ENCODE results near the gene GRIA3. TPM values are rescaled to one million over a fixed set of nuclear protein-coding genes. Genes with fewer than 3 reads are reported as not detected.
A peak's percentile ranks its signal among the peaks of the same experiment; 100 is the strongest.
"Not testable (repeated sequence)": the region's sequence is repeated elsewhere in the genome, so short reads cannot be mapped to it uniquely, and the experiment has no call there.

GRIA3 gene
- total RNA-seq, 1 experiment from 2014 or later, result not detected

- H3K4me3 Mint-ChIP-seq (ENCODE audit: unreplicated experiment), result peak overlapping the region; percentile 6
- intact Hi-C loops (cut with micrococcal nuclease), result loop anchor here (10.0 kb wide), 1 partner anchor 341 kb away; no protein-coding TSS in a partner anchor
- BruUV-seq (replicated peaks), result no TSS peak
- peak; percentile 66 for DNase-seq (ENCODE audit: unreplicated experiment)
- peak overlapping the region; percentile 12 for H3K27ac Mint-ChIP-seq (ENCODE audit: low read depth, unreplicated experiment)
- POLR2A ChIA-PET, result interaction anchor here (0.6 kb wide), 1 partner anchor 481 kb away, joined by 3 read pairs; no protein-coding TSS in a partner anchor
- no peaks in the 10 kb centered on the region for H3K27me3 Mint-ChIP-seq (ENCODE audit: insufficient read depth, unreplicated experiment)
- H3K36me3 Mint-ChIP-seq (ENCODE audit: insufficient read depth, unreplicated experiment), result no peaks in the 10 kb centered on the region
- H3K9me3 Mint-ChIP-seq (ENCODE audit: unreplicated experiment), result no peaks in the 10 kb centered on the region
- CTCF ChIA-PET, result interaction anchor here (0.6 kb wide), 1 partner anchor 1705 kb away, joined by 3 read pairs; no protein-coding TSS in a partner anchor
- no peak for TF ChIP-seq CTCF (IDR thresholded peaks at IDR 0.05; ENCODE audit: unreplicated experiment)
- H3K4me1 Mint-ChIP-seq (ENCODE audit: insufficient read depth, unreplicated experiment), result peaks cover 22% of the 10 kb centered on the region
Measured at GRCh38 chrX:123425904-123426303, 241.8 kb downstream of the GRIA3 start.

GRCh38 chrX:123432361-123433150 lies 248.5 kb downstream of the GRIA3 start:
- no TSS peak for BruUV-seq (replicated peaks)
- CTCF ChIA-PET, result no interaction called here
- H3K4me1 Mint-ChIP-seq (ENCODE audit: insufficient read depth, unreplicated experiment), result no peaks in the 10 kb centered on the region
- H3K9me3 Mint-ChIP-seq (ENCODE audit: unreplicated experiment), result no peaks in the 10 kb centered on the region
- no peak for DNase-seq (ENCODE audit: unreplicated experiment)
- no peak for TF ChIP-seq CTCF (IDR thresholded peaks at IDR 0.05; ENCODE audit: unreplicated experiment)
- POLR2A ChIA-PET, result no interaction called here
- H3K27me3 Mint-ChIP-seq (ENCODE audit: insufficient read depth, unreplicated experiment), result no peaks in the 10 kb centered on the region
- H3K4me3 Mint-ChIP-seq (ENCODE audit: unreplicated experiment), result no peak overlapping the region
- intact Hi-C loops (cut with micrococcal nuclease), result no loop called here
- no peaks in the 10 kb centered on the region for H3K36me3 Mint-ChIP-seq (ENCODE audit: insufficient read depth, unreplicated experiment)
- no peak overlapping the region for H3K27ac Mint-ChIP-seq (ENCODE audit: low read depth, unreplicated experiment)

GRCh38 chrX:123436512-123437136 lies 252.5 kb downstream of the GRIA3 start:
- CTCF ChIA-PET, result interaction anchor here (0.6 kb wide), 1 partner anchor 308 kb away, joined by 4 read pairs; no protein-coding TSS in a partner anchor

GRCh38 chrX:123439926-123440325 lies 255.8 kb downstream of the GRIA3 start:
- H3K4me3 Mint-ChIP-seq (ENCODE audit: unreplicated experiment); intact Hi-C loops (cut with micrococcal nuclease); POLR2A ChIA-PET; H3K9me3 Mint-ChIP-seq (ENCODE audit: unreplicated experiment); H3K27ac Mint-ChIP-seq (ENCODE audit: low read depth, unreplicated experiment); H3K27me3 Mint-ChIP-seq (ENCODE audit: insufficient read depth, unreplicated experiment); DNase-seq (ENCODE audit: unreplicated experiment); H3K4me1 Mint-ChIP-seq (ENCODE audit: insufficient read depth, unreplicated experiment); BruUV-seq (replicated peaks); H3K36me3 Mint-ChIP-seq (ENCODE audit: insufficient read depth, unreplicated experiment): not testable (repeated sequence)
- CTCF ChIA-PET, result interaction anchor here (1.2 kb wide), 1 partner anchor 10 kb away, joined by 3 read pairs; no protein-coding TSS in a partner anchor

More at GRCh38 chrX:123436512-123437136, 252.5 kb downstream of the GRIA3 start:
- intact Hi-C loops (cut with micrococcal nuclease), result no loop called here
- POLR2A ChIA-PET, result interaction anchor here (0.7 kb wide), 1 partner anchor 248 kb away, joined by 4 read pairs; no protein-coding TSS in a partner anchor
- H3K36me3 Mint-ChIP-seq (ENCODE audit: insufficient read depth, unreplicated experiment), result no peaks in the 10 kb centered on the region
- H3K9me3 Mint-ChIP-seq (ENCODE audit: unreplicated experiment), result peaks cover 7% of the 10 kb centered on the region
- no peaks in the 10 kb centered on the region for H3K4me1 Mint-ChIP-seq (ENCODE audit: insufficient read depth, unreplicated experiment)
- no peak overlapping the region for H3K27ac Mint-ChIP-seq (ENCODE audit: low read depth, unreplicated experiment)
- no peak for TF ChIP-seq CTCF (IDR thresholded peaks at IDR 0.05; ENCODE audit: unreplicated experiment)
- no peak for DNase-seq (ENCODE audit: unreplicated experiment)
- H3K27me3 Mint-ChIP-seq (ENCODE audit: insufficient read depth, unreplicated experiment), result no peaks in the 10 kb centered on the region
- no peak overlapping the region for H3K4me3 Mint-ChIP-seq (ENCODE audit: unreplicated experiment)
- BruUV-seq (replicated peaks), result no TSS peak
